ENCODE measurements around the gene CCNB2. TPM values are rescaled to one million over a fixed set of nuclear protein-coding genes. Genes with fewer than 3 reads are reported as not detected.
"Not testable (repeated sequence)": the region's sequence is repeated elsewhere in the genome, so short reads cannot be mapped to it uniquely, and the experiment has no call there.

CCNB2 gene
- total RNA-seq, 2 donors from 2014 or later = 28.8 to 41.8 TPM

- H3K27me3 Mint-ChIP-seq; H3K27ac Mint-ChIP-seq; H3K9me3 Mint-ChIP-seq; DNase-seq (ENCODE audit: low spot score); H3K4me1 Mint-ChIP-seq (ENCODE audit: low read depth in 2 of 2); H3K36me3 Mint-ChIP-seq; H3K4me3 Mint-ChIP-seq; ATAC-seq: not testable (repeated sequence)
Measured at GRCh38 chr15:59144594-59144993, 39.6 kb downstream of the CCNB2 start.

DNA sequence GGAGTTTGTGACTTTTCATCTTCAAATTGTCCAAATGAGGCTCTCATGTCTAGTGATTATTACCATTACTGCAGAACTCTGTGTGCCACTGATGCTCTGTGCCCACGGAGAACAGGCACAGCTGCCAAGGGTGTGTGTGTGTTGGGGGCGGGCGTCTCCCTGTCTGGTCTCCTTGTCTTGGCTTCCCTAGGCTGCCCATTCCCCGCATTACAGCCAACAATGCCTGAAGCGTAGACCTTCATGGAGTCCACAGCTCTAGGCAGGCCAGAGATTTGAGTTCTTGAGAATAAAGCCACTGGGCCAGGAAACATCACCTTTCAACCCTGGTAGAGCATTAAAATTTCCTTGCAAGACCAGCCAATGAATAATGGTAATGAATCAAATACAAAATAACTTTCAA is 42.7 kb downstream of the CCNB2 start:
- ATAC-seq (no peak), DNase-seq (ENCODE audit: low spot score) (no peak)
- H3K4me1 Mint-ChIP-seq (ENCODE audit: low read depth in 2 of 2) = no peaks in the 10 kb centered on the region
- no peak overlapping the region for H3K4me3 Mint-ChIP-seq
- H3K27ac Mint-ChIP-seq = no peak overlapping the region
- H3K36me3 Mint-ChIP-seq = no peaks in the 10 kb centered on the region
- H3K27me3 Mint-ChIP-seq = no peaks in the 10 kb centered on the region
- H3K9me3 Mint-ChIP-seq = no peaks in the 10 kb centered on the region

GRCh38 chr15:59148153-59148833 is 43.3 kb downstream of the CCNB2 start:
- Mint-ChIP-seq H3K27me3 (no peaks in the 10 kb centered on the region), H3K4me1 (ENCODE audit: low read depth in 2 of 2) (no peaks in the 10 kb centered on the region)
- DNase-seq (ENCODE audit: low spot score) = no peak

GRCh38 chr15:59150185-59150584 is 45.2 kb downstream of the CCNB2 start:
- H3K4me1 Mint-ChIP-seq (ENCODE audit: low read depth in 2 of 2) = no peaks in the 10 kb centered on the region
- no peak overlapping the region for H3K4me3 Mint-ChIP-seq
- H3K9me3 Mint-ChIP-seq = no peaks in the 10 kb centered on the region
- DNase-seq (ENCODE audit: low spot score) (no peak), ATAC-seq (no peak)
- no peaks in the 10 kb centered on the region for H3K27me3 Mint-ChIP-seq
- H3K36me3 Mint-ChIP-seq = no peaks in the 10 kb centered on the region
- no peak overlapping the region for H3K27ac Mint-ChIP-seq

More at GRCh38 chr15:59148153-59148833, 43.3 kb downstream of the CCNB2 start:
- ATAC-seq = no peak
- H3K27ac Mint-ChIP-seq = no peak overlapping the region
- H3K36me3 Mint-ChIP-seq = no peaks in the 10 kb centered on the region
- H3K4me3 Mint-ChIP-seq = no peak overlapping the region
- no peaks in the 10 kb centered on the region for H3K9me3 Mint-ChIP-seq

GRCh38 chr15:59152694-59153450 is 47.9 kb downstream of the CCNB2 start:
- Mint-ChIP-seq H3K9me3 (no peaks in the 10 kb centered on the region), H3K36me3 (no peaks in the 10 kb centered on the region), H3K4me3 (no peak overlapping the region), H3K4me1 (ENCODE audit: low read depth in 2 of 2) (no peaks in the 10 kb centered on the region), H3K27ac (no peak overlapping the region), H3K27me3 (no peaks in the 10 kb centered on the region)
- DNase-seq (ENCODE audit: low spot score) (no peak), ATAC-seq (no peak)

DNA sequence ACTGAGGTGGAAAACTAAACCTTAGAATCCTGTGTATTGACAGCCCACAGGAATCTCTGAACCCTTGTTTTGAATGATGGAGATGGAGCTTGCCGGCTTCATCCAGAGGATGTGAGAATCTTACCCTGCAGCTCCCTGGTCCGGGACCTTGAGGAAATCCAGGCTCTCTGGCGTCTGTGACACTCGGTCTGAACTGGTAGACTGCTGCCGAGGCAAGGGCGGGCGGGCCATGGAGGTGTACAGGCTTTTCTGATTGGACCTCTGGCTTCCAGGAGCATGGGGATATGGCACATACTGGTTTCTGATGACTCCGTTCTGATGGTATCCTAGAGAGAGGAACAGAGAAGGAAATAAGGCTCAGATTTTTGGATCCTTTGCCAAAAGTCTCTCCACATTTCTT is 48.5 kb downstream of the CCNB2 start:
- Mint-ChIP-seq H3K4me3 (no peak overlapping the region), H3K9me3 (no peaks in the 10 kb centered on the region), H3K27me3 (no peaks in the 10 kb centered on the region), H3K36me3 (no peaks in the 10 kb centered on the region), H3K4me1 (ENCODE audit: low read depth in 2 of 2) (no peaks in the 10 kb centered on the region), H3K27ac (no peak overlapping the region)
- no peak for DNase-seq (ENCODE audit: low spot score)
- no peak for ATAC-seq

DNA sequence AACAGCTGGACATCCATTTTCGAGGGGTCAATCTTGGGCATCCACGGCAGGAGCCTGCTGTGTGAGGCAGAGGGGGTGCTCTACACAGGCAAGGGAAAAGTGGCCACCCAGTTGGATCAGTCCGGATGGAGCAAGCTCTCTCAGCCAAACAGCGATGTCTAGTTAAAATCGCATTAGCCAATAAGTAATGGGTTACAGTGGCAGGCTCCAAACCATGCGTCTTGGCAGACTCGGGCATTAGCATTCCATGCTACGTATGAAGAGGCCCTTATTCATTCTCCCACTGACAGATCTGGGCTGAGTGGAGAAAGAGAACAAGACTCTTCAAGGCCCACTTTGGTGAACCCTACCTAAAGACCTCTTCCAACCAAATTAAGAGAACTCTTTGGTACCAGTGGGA is 49.3 kb downstream of the CCNB2 start:
- Mint-ChIP-seq H3K36me3 (no peaks in the 10 kb centered on the region), H3K9me3 (no peaks in the 10 kb centered on the region), H3K4me1 (ENCODE audit: low read depth in 2 of 2) (no peaks in the 10 kb centered on the region), H3K27ac (no peak overlapping the region), H3K27me3 (no peaks in the 10 kb centered on the region), H3K4me3 (no peak overlapping the region)
- DNase-seq (ENCODE audit: low spot score) (no peak), ATAC-seq (no peak)

DNA sequence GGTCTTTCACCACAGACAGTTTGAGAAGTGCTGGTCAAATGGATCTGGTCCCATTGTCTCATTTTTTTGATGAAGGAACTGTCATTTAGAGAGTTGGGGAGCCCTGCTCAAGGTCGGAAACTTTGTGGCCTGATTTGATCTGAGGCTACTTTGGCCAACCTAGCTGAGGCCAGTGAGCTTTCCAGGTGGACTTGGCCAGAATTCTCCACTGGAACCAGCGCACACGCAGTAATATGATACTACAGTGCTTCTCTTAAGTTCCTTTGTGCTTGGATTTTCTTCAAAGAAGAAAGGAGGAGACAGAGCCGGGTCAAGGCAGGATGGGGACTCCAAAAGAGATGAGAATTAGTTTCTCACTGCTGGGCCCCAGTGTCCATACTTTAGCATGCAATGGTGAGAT is 50.5 kb downstream of the CCNB2 start:
- no peak for ATAC-seq
- Mint-ChIP-seq H3K4me1 (ENCODE audit: low read depth in 2 of 2) (no peaks in the 10 kb centered on the region), H3K36me3 (no peaks in the 10 kb centered on the region), H3K4me3 (no peak overlapping the region), H3K27ac (no peak overlapping the region), H3K9me3 (no peaks in the 10 kb centered on the region), H3K27me3 (no peaks in the 10 kb centered on the region)
- DNase-seq (ENCODE audit: low spot score) = no peak

DNA sequence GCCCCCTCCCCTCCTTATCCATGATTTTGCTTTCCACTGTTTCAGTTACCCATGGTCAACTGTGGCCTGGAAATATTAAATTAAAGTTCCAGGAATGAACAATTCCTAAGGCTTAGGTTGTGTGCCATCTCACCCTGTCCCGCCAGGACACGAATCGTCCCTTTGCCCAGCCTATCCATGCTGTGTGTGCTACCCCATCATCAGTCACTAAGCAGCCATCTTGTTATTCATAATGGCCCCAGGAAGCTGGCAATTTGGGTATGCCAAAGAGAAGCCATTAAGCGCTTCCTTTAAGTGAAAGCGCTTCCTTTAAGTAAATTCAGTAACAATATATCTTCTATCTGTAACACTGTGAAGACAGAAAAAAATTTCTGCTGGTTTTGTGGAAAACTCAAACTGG is 52.5 kb downstream of the CCNB2 start:
- H3K27me3 Mint-ChIP-seq = no peaks in the 10 kb centered on the region
- ATAC-seq (no peak), DNase-seq (ENCODE audit: low spot score) (no peak)
- no peaks in the 10 kb centered on the region for H3K9me3 Mint-ChIP-seq
- no peak overlapping the region for H3K27ac Mint-ChIP-seq
- no peaks in the 10 kb centered on the region for H3K36me3 Mint-ChIP-seq
- H3K4me1 Mint-ChIP-seq (ENCODE audit: low read depth in 2 of 2) = no peaks in the 10 kb centered on the region
- no peak overlapping the region for H3K4me3 Mint-ChIP-seq

DNA sequence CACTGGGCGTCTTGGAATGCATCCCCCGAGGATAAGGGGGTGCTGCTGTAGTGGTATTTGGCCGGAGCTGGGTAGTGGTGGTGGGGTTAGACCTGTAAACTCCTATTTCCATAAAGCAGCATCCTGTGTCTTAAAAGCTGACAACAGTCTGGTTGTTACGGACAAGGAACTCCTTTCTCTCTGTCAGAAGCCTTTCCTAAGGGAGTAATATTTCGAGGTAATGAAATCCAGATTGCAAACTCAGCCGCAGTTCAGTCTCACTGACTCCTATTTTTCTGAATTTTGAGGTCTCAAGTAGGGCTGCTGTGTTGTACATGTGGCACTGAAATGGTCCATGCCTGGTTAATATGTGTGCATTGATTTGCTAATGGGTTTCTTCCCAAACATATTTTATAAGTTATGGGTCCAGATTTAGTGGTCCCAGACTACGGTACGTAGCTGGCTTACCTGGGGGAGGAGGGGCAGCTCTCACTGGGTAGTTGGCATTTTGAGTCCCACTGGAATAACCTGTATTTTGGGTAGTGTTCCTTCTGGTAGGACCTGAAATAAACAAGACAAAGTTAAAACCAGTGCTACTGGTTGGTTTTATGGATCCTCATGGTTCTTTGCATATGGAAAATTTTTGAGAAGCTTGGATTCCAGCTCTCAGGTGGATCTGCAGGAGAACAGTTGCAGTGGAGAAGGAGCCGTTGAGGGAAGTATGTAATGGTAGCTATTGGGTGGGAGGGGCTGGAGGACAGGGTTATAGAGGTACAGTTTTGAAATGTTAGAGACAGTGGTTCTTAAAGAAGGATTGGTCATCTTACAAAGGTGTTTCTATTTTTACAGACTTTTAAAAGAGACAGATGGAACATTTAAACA is 53.1 kb downstream of the CCNB2 start:
- no peak overlapping the region for H3K27ac Mint-ChIP-seq
- DNase-seq (ENCODE audit: low spot score) (no peak), ATAC-seq (no peak)
- no peaks in the 10 kb centered on the region for H3K4me1 Mint-ChIP-seq (ENCODE audit: low read depth in 2 of 2)
- H3K9me3 Mint-ChIP-seq = no peaks in the 10 kb centered on the region
- H3K36me3 Mint-ChIP-seq = no peaks in the 10 kb centered on the region
- no peaks in the 10 kb centered on the region for H3K27me3 Mint-ChIP-seq
- no peak overlapping the region for H3K4me3 Mint-ChIP-seq

DNA sequence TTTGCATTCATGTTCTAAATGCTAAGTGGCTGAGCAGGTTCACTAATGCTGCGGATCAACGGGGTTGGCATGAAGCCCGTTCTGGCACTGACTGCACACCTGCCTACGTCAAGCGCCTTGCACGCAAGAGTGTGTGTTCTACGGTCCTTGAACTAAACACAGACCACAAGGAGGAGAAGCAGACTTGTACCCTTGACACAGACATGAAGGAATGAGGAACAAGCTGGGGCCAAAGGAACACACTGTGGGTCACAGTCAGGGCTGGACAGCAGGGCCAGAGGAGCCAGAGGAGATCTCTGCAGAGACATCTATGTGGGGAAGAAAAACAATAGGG is 53.7 kb downstream of the CCNB2 start:
- ATAC-seq = no peak
- no peaks in the 10 kb centered on the region for H3K4me1 Mint-ChIP-seq (ENCODE audit: low read depth in 2 of 2)
- no peak overlapping the region for H3K27ac Mint-ChIP-seq
- no peaks in the 10 kb centered on the region for H3K27me3 Mint-ChIP-seq
- H3K9me3 Mint-ChIP-seq = no peaks in the 10 kb centered on the region
- no peaks in the 10 kb centered on the region for H3K36me3 Mint-ChIP-seq
- DNase-seq (ENCODE audit: low spot score) = no peak
- no peak overlapping the region for H3K4me3 Mint-ChIP-seq

- Mint-ChIP-seq H3K4me3 (no peak overlapping the region), H3K36me3 (no peaks in the 10 kb centered on the region), H3K27me3 (no peaks in the 10 kb centered on the region), H3K27ac (no peak overlapping the region), H3K9me3 (no peaks in the 10 kb centered on the region), H3K4me1 (ENCODE audit: low read depth in 2 of 2) (no peaks in the 10 kb centered on the region)
- DNase-seq (ENCODE audit: low spot score) = no peak
- no peak for ATAC-seq
Measured at GRCh38 chr15:59159210-59159609, 54.3 kb downstream of the CCNB2 start.

- no peaks in the 10 kb centered on the region for H3K4me1 Mint-ChIP-seq (ENCODE audit: low read depth in 2 of 2)
Measured at GRCh38 chr15:59160880-59161593, 56.1 kb downstream of the CCNB2 start.

More at GRCh38 chr15:59160880-59161593, 56.1 kb downstream of the CCNB2 start:
- no peaks in the 10 kb centered on the region for H3K9me3 Mint-ChIP-seq
- no peak overlapping the region for H3K27ac Mint-ChIP-seq
- no peaks in the 10 kb centered on the region for H3K27me3 Mint-ChIP-seq
- no peak for DNase-seq (ENCODE audit: low spot score)
- no peak overlapping the region for H3K4me3 Mint-ChIP-seq
- no peak for ATAC-seq
- no peaks in the 10 kb centered on the region for H3K36me3 Mint-ChIP-seq

Measured in natural killer cell treated with Interleukin-12 subunit alpha and Interleukin-12 subunit beta and Interleukin-15 and Interleukin-18, amount 100 ng/mL, for 72 hours (primary cell).